ENCODE measurements around the gene TTC28.
A peak's percentile ranks its signal among the peaks of the same experiment; 100 is the strongest.

The TTC28 gene

GRCh38 chr22:27990879-27991278, 688.8 kb downstream of the TTC28 start:
- no peak for DNase-seq (ENCODE audit: low read depth)
- peak; percentile 63 for TF ChIP-seq CTCF (IDR thresholded peaks at IDR 0.05; ENCODE audit: low read depth, low read length, missing control alignments)
- no peak overlapping the region for H3K4me3 ChIP-seq (ENCODE audit: low read depth, low read length)

- no peak for DNase-seq (ENCODE audit: low read depth)
- no peak overlapping the region for H3K4me3 ChIP-seq (ENCODE audit: low read depth, low read length)
- TF ChIP-seq CTCF (IDR thresholded peaks at IDR 0.05; ENCODE audit: low read depth, low read length, missing control alignments) = no peak
Measured at GRCh38 chr22:27990451-27990840, 689.2 kb downstream of the TTC28 start.

- no peak overlapping the region for H3K4me3 ChIP-seq (ENCODE audit: low read depth, low read length)
- no peak for TF ChIP-seq CTCF (IDR thresholded peaks at IDR 0.05; ENCODE audit: low read depth, low read length, missing control alignments)
- no peak for DNase-seq (ENCODE audit: low read depth)
Measured at GRCh38 chr22:27989758-27990450, 689.7 kb downstream of the TTC28 start.

- no peak for TF ChIP-seq CTCF (IDR thresholded peaks at IDR 0.05; ENCODE audit: low read depth, low read length, missing control alignments)
- H3K4me3 ChIP-seq (ENCODE audit: low read depth, low read length) = no peak overlapping the region
- DNase-seq (ENCODE audit: low read depth) = no peak
Measured at GRCh38 chr22:27988704-27989103, 690.9 kb downstream of the TTC28 start.

GRCh38 chr22:27987557-27987956, 692.1 kb downstream of the TTC28 start:
- no peak for DNase-seq (ENCODE audit: low read depth)
- TF ChIP-seq CTCF (IDR thresholded peaks at IDR 0.05; ENCODE audit: low read depth, low read length, missing control alignments) = no peak
- H3K4me3 ChIP-seq (ENCODE audit: low read depth, low read length) = no peak overlapping the region

- DNase-seq (ENCODE audit: low read depth) = no peak
- no peak for TF ChIP-seq CTCF (IDR thresholded peaks at IDR 0.05; ENCODE audit: low read depth, low read length, missing control alignments)
- H3K4me3 ChIP-seq (ENCODE audit: low read depth, low read length) = no peak overlapping the region
Measured at GRCh38 chr22:27986937-27987336, 692.7 kb downstream of the TTC28 start.

GRCh38 chr22:27986459-27986858, 693.2 kb downstream of the TTC28 start:
- DNase-seq (ENCODE audit: low read depth) = no peak
- no peak for TF ChIP-seq CTCF (IDR thresholded peaks at IDR 0.05; ENCODE audit: low read depth, low read length, missing control alignments)
- no peak overlapping the region for H3K4me3 ChIP-seq (ENCODE audit: low read depth, low read length)
